GM21390 (cell line): Measurements from ENCODE around the gene CTIF.

ENCODE experiments used
- ATAC-seq: cut with Tn5 transposase; IDR thresholded peaks from one replicate; pipeline ENCODE4 v1.9.1; 2021; ENCODE audit not compliant: unreplicated experiment

The CTIF gene

DNA sequence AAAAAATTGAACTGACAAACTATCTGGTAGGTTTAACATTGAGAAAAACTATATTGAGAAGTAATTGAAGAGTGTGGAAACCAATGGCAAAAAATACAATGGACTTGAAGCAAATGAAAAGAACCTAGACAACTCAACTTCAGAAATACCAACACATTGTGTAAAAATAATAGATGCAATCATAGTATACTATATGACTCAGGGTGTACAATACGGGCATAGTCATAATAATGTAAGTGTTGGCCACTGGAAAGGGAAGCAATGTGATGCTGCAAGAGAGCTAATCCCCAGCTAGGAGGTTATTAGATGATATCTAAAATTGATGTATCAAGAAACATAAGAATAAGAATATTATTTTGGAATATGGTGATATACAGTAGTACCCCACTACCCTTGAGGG is 366.7 kb downstream of the CTIF start:
- no peak for ATAC-seq

DNA sequence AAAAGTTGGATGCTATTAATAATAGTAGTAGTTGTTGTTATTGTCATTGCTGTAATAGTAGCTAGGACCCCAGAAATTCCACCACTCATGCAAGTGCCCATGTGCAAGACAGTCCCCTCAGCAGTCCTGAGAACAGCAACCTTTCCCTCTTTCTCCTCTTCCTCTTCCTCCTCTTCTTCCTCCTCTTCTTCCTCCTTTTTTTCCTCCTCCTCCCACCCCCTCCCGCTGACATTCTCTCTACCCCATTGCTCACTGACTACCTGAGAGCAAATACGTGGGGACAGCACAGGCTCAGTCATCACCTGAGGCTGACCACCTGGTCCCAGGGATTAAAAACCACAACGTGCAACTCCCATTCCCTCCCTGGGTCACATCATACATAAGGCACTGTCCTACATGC is 370.1 kb downstream of the CTIF start:
- no peak for ATAC-seq

- ATAC-seq, result no peak
These were observed 370.9 kb downstream of the CTIF start for GRCh38 chr18:48909721-48910120.

- no peak for ATAC-seq
These were observed 372.2 kb downstream of the CTIF start for GRCh38 chr18:48910972-48911545.
